COLO668 (cell line): Measurements from ENCODE around the gene DUS1L.
"Not testable (repeated sequence)": the region's sequence is repeated elsewhere in the genome, so short reads cannot be mapped to it uniquely, and the experiment has no call there.

Experiments
- DNase-seq: peaks from one replicate; lab custom pipeline; 2025; ENCODE audit not compliant: unreplicated experiment; lab: John Stamatoyannopoulos, UW

Gene DUS1L

GRCh38 chr17:82045936-82046484, 19.6 kb downstream of the DUS1L start:
- DNase-seq, result no peak

GRCh38 chr17:82043507-82043906, 22.1 kb downstream of the DUS1L start:
- no peak for DNase-seq

GRCh38 chr17:82042649-82043048, 23.0 kb downstream of the DUS1L start:
- no peak for DNase-seq

GRCh38 chr17:82041144-82041814, 24.3 kb downstream of the DUS1L start:
- no peak for DNase-seq

- DNase-seq, result no peak
Observed at GRCh38 chr17:82039695-82040299, 25.8 kb downstream of the DUS1L start.

GRCh38 chr17:82038796-82039409, 26.7 kb downstream of the DUS1L start:
- not testable (repeated sequence) for DNase-seq

GRCh38 chr17:82037889-82038195, 27.8 kb downstream of the DUS1L start:
- DNase-seq, result no peak

- DNase-seq, result peak; percentile 93
Observed at GRCh38 chr17:82037092-82037888, 28.3 kb downstream of the DUS1L start, which contains the start of gene DCXR. Gene DCXR, minus strand, starts transcription at chr17:82037697. Its CDS starts 15 bp downstream, at chr17:82037682.

- peak; percentile 17 for DNase-seq
Observed at GRCh38 chr17:82036634-82037091, 28.9 kb downstream of the DUS1L start.

GRCh38 chr17:82035956-82036633, 29.5 kb downstream of the DUS1L start:
- DNase-seq, result no peak

- no peak for DNase-seq
Observed at GRCh38 chr17:82035488-82035887, 30.1 kb downstream of the DUS1L start.

- DNase-seq, result no peak
Observed at GRCh38 chr17:82034371-82035011, 31.1 kb downstream of the DUS1L start.

GRCh38 chr17:82033359-82034085, 32.1 kb downstream of the DUS1L start:
- DNase-seq, result no peak

- peak; percentile 63 for DNase-seq
Observed at GRCh38 chr17:82031885-82032627, 33.5 kb downstream of the DUS1L start.

- peak; percentile 51 for DNase-seq
Observed at GRCh38 chr17:82031303-82031884, 34.2 kb downstream of the DUS1L start, which contains the start of gene RAC3. Gene RAC3, plus strand, starts transcription at chr17:82031678. Its CDS starts 84 bp downstream, at chr17:82031762.

- DNase-seq, result peak; percentile 80
Observed at GRCh38 chr17:82030470-82031302, 34.9 kb downstream of the DUS1L start.

GRCh38 chr17:82029990-82030469, 35.6 kb downstream of the DUS1L start:
- DNase-seq, result peak; percentile 35
